ENCODE data around the gene KLK14.

Gene KLK14

GRCh38 chr19:51093510-51094345 is 11.0 kb upstream of the KLK14 start:
- H3K9ac ChIP-seq (ENCODE audit: low read length) = no peak overlapping the region
- no peaks in the 10 kb centered on the region for H3K36me3 ChIP-seq (ENCODE audit: insufficient read depth, low read length)
- H3K27ac ChIP-seq (ENCODE audit: low read depth, low read length) = no peak overlapping the region
- H3K27me3 ChIP-seq (ENCODE audit: control insufficient read depth in 1 of 2, insufficient read depth in 2 of 2, low read length in 2 of 2) = no peaks in the 10 kb centered on the region
- H3K4me1 ChIP-seq (ENCODE audit: insufficient read depth, low read length) = no peaks in the 10 kb centered on the region
- H3K9me3 ChIP-seq (ENCODE audit: low read length) = no peaks in the 10 kb centered on the region
- no peak overlapping the region for H3K4me3 ChIP-seq (ENCODE audit: low read depth in 1 of 2, low read length in 2 of 2)

GRCh38 chr19:51093101-51093500 is 10.4 kb upstream of the KLK14 start:
- H3K27me3 ChIP-seq (ENCODE audit: control insufficient read depth in 1 of 2, insufficient read depth in 2 of 2, low read length in 2 of 2) = no peaks in the 10 kb centered on the region
- H3K36me3 ChIP-seq (ENCODE audit: insufficient read depth, low read length) = no peaks in the 10 kb centered on the region
- no peak overlapping the region for H3K4me3 ChIP-seq (ENCODE audit: low read depth in 1 of 2, low read length in 2 of 2)
- H3K4me1 ChIP-seq (ENCODE audit: insufficient read depth, low read length) = no peaks in the 10 kb centered on the region
- no peak overlapping the region for H3K9ac ChIP-seq (ENCODE audit: low read length)
- no peak overlapping the region for H3K27ac ChIP-seq (ENCODE audit: low read depth, low read length)
- H3K9me3 ChIP-seq (ENCODE audit: low read length) = no peaks in the 10 kb centered on the region

- no peaks in the 10 kb centered on the region for H3K9me3 ChIP-seq (ENCODE audit: low read length)
- H3K4me3 ChIP-seq (ENCODE audit: low read depth in 1 of 2, low read length in 2 of 2) = no peak overlapping the region
- H3K4me1 ChIP-seq (ENCODE audit: insufficient read depth, low read length) = no peaks in the 10 kb centered on the region
- H3K27me3 ChIP-seq (ENCODE audit: control insufficient read depth in 1 of 2, insufficient read depth in 2 of 2, low read length in 2 of 2) = no peaks in the 10 kb centered on the region
- H3K9ac ChIP-seq (ENCODE audit: low read length) = no peak overlapping the region
- no peak overlapping the region for H3K27ac ChIP-seq (ENCODE audit: low read depth, low read length)
- no peaks in the 10 kb centered on the region for H3K36me3 ChIP-seq (ENCODE audit: insufficient read depth, low read length)
Measured at GRCh38 chr19:51091895-51092873, 9.5 kb upstream of the KLK14 start.

GRCh38 chr19:51091126-51091525 is 8.4 kb upstream of the KLK14 start:
- Histone ChIP-seq H3K9ac (ENCODE audit: low read length) (no peak overlapping the region), H3K36me3 (ENCODE audit: insufficient read depth, low read length) (no peaks in the 10 kb centered on the region), H3K9me3 (ENCODE audit: low read length) (no peaks in the 10 kb centered on the region), H3K27me3 (ENCODE audit: control insufficient read depth in 1 of 2, insufficient read depth in 2 of 2, low read length in 2 of 2) (no peaks in the 10 kb centered on the region), H3K4me1 (ENCODE audit: insufficient read depth, low read length) (no peaks in the 10 kb centered on the region), H3K4me3 (ENCODE audit: low read depth in 1 of 2, low read length in 2 of 2) (no peak overlapping the region), H3K27ac (ENCODE audit: low read depth, low read length) (no peak overlapping the region)

- no peaks in the 10 kb centered on the region for H3K9me3 ChIP-seq (ENCODE audit: low read length)
- no peak overlapping the region for H3K9ac ChIP-seq (ENCODE audit: low read length)
- H3K4me1 ChIP-seq (ENCODE audit: insufficient read depth, low read length) = no peaks in the 10 kb centered on the region
- no peak overlapping the region for H3K27ac ChIP-seq (ENCODE audit: low read depth, low read length)
- no peaks in the 10 kb centered on the region for H3K36me3 ChIP-seq (ENCODE audit: insufficient read depth, low read length)
- H3K27me3 ChIP-seq (ENCODE audit: control insufficient read depth in 1 of 2, insufficient read depth in 2 of 2, low read length in 2 of 2) = no peaks in the 10 kb centered on the region
- H3K4me3 ChIP-seq (ENCODE audit: low read depth in 1 of 2, low read length in 2 of 2) = no peak overlapping the region
Measured at GRCh38 chr19:51090471-51090870, 7.8 kb upstream of the KLK14 start.

GRCh38 chr19:51089786-51090185 is 7.1 kb upstream of the KLK14 start:
- Histone ChIP-seq H3K27me3 (ENCODE audit: control insufficient read depth in 1 of 2, insufficient read depth in 2 of 2, low read length in 2 of 2) (no peaks in the 10 kb centered on the region), H3K9me3 (ENCODE audit: low read length) (no peaks in the 10 kb centered on the region), H3K27ac (ENCODE audit: low read depth, low read length) (no peak overlapping the region), H3K9ac (ENCODE audit: low read length) (no peak overlapping the region), H3K4me1 (ENCODE audit: insufficient read depth, low read length) (no peaks in the 10 kb centered on the region), H3K36me3 (ENCODE audit: insufficient read depth, low read length) (no peaks in the 10 kb centered on the region), H3K4me3 (ENCODE audit: low read depth in 1 of 2, low read length in 2 of 2) (no peak overlapping the region)

- Histone ChIP-seq H3K9me3 (ENCODE audit: low read length) (no peaks in the 10 kb centered on the region), H3K4me1 (ENCODE audit: insufficient read depth, low read length) (no peaks in the 10 kb centered on the region), H3K36me3 (ENCODE audit: insufficient read depth, low read length) (no peaks in the 10 kb centered on the region), H3K27me3 (ENCODE audit: control insufficient read depth in 1 of 2, insufficient read depth in 2 of 2, low read length in 2 of 2) (peaks cover 0 to 4% of the 10 kb centered on the region in 2 donors), H3K4me3 (ENCODE audit: low read depth in 1 of 2, low read length in 2 of 2) (no peak overlapping the region), H3K27ac (ENCODE audit: low read depth, low read length) (no peak overlapping the region), H3K9ac (ENCODE audit: low read length) (no peak overlapping the region)
Measured at GRCh38 chr19:51086153-51086850, 3.6 kb upstream of the KLK14 start.

GRCh38 chr19:51084505-51084904 is 1.8 kb upstream of the KLK14 start:
- H3K27me3 ChIP-seq (ENCODE audit: control insufficient read depth in 1 of 2, insufficient read depth in 2 of 2, low read length in 2 of 2) = peaks cover 0 to 5% of the 10 kb centered on the region in 2 donors

GRCh38 chr19:51083783-51084182 is 1.1 kb upstream of the KLK14 start:
- H3K4me3 ChIP-seq (ENCODE audit: low read depth in 1 of 2, low read length in 2 of 2) = no peak overlapping the region

More at GRCh38 chr19:51084505-51084904, 1.8 kb upstream of the KLK14 start:
- Histone ChIP-seq H3K4me1 (ENCODE audit: insufficient read depth, low read length) (no peaks in the 10 kb centered on the region), H3K4me3 (ENCODE audit: low read depth in 1 of 2, low read length in 2 of 2) (no peak overlapping the region), H3K36me3 (ENCODE audit: insufficient read depth, low read length) (no peaks in the 10 kb centered on the region), H3K9ac (ENCODE audit: low read length) (no peak overlapping the region), H3K27ac (ENCODE audit: low read depth, low read length) (no peak overlapping the region), H3K9me3 (ENCODE audit: low read length) (no peaks in the 10 kb centered on the region)

GRCh38 chr19:51083181-51083580 is 494 bp upstream of the KLK14 start:
- Histone ChIP-seq H3K4me1 (ENCODE audit: insufficient read depth, low read length) (no peaks in the 10 kb centered on the region), H3K9me3 (ENCODE audit: low read length) (no peaks in the 10 kb centered on the region), H3K36me3 (ENCODE audit: insufficient read depth, low read length) (no peaks in the 10 kb centered on the region), H3K27me3 (ENCODE audit: control insufficient read depth in 1 of 2, insufficient read depth in 2 of 2, low read length in 2 of 2) (peaks cover 0 to 5% of the 10 kb centered on the region in 2 donors), H3K27ac (ENCODE audit: low read depth, low read length) (no peak overlapping the region), H3K4me3 (ENCODE audit: low read depth in 1 of 2, low read length in 2 of 2) (no peak overlapping the region), H3K9ac (ENCODE audit: low read length) (no peak overlapping the region)

More at GRCh38 chr19:51083783-51084182, 1.1 kb upstream of the KLK14 start:
- Histone ChIP-seq H3K27ac (ENCODE audit: low read depth, low read length) (no peak overlapping the region), H3K36me3 (ENCODE audit: insufficient read depth, low read length) (no peaks in the 10 kb centered on the region), H3K4me1 (ENCODE audit: insufficient read depth, low read length) (no peaks in the 10 kb centered on the region), H3K9me3 (ENCODE audit: low read length) (no peaks in the 10 kb centered on the region), H3K9ac (ENCODE audit: low read length) (no peak overlapping the region), H3K27me3 (ENCODE audit: control insufficient read depth in 1 of 2, insufficient read depth in 2 of 2, low read length in 2 of 2) (peaks cover 0 to 5% of the 10 kb centered on the region in 2 donors)

GRCh38 chr19:51081476-51081875 is 1.2 kb downstream of the KLK14 start:
- Histone ChIP-seq H3K9ac (ENCODE audit: low read length) (no peak overlapping the region), H3K36me3 (ENCODE audit: insufficient read depth, low read length) (no peaks in the 10 kb centered on the region), H3K9me3 (ENCODE audit: low read length) (no peaks in the 10 kb centered on the region), H3K27ac (ENCODE audit: low read depth, low read length) (no peak overlapping the region), H3K27me3 (ENCODE audit: control insufficient read depth in 1 of 2, insufficient read depth in 2 of 2, low read length in 2 of 2) (peaks cover 0 to 5% of the 10 kb centered on the region in 2 donors), H3K4me1 (ENCODE audit: insufficient read depth, low read length) (no peaks in the 10 kb centered on the region), H3K4me3 (ENCODE audit: low read depth in 1 of 2, low read length in 2 of 2) (no peak overlapping the region)
